Subcutaneous abdominal adipose tissue (tissue), 5 donors: ENCODE measurements around the gene HS6ST1.

Experiments
- H3K27ac ChIP-seq: one replicate; pipeline ENCODE4 v1.7.0; 2013; ENCODE audit warnings: low read depth, mild to moderate bottlenecking, inconsistent platforms, low read length, moderate library complexity
- H3K27me3 ChIP-seq, 5 donors: one replicate each; pipeline ENCODE4 v1.7.0; 2013; ENCODE audit warnings: low read length in 5 of 5, inconsistent platforms in 1 of 5; ENCODE audit not compliant: control insufficient read depth in 5 of 5, insufficient read depth in 4 of 5
- H3K36me3 ChIP-seq, 5 donors: one replicate each; pipeline ENCODE4 v1.7.0; 2013; ENCODE audit warnings: low read length in 5 of 5; ENCODE audit not compliant: control insufficient read depth in 5 of 5, insufficient read depth in 5 of 5
- H3K4me1 ChIP-seq, 5 donors: one replicate each; pipeline ENCODE4 v1.7.0; 2013; ENCODE audit warnings: low read length in 5 of 5, mild to moderate bottlenecking in 3 of 5, moderate library complexity in 1 of 5; ENCODE audit not compliant: control insufficient read depth in 5 of 5, insufficient read depth in 5 of 5
- H3K4me3 ChIP-seq, 5 donors: one replicate each; pipeline ENCODE4 v1.7.0; 2013; ENCODE audit warnings: low read length in 5 of 5, low read depth in 1 of 5
- H3K9ac ChIP-seq, 5 donors: one replicate each; pipeline ENCODE4 v1.7.0; 2013; ENCODE audit warnings: low read length in 5 of 5, mild to moderate bottlenecking in 4 of 5, moderate library complexity in 3 of 5
- H3K9me3 ChIP-seq, 5 donors: one replicate each; pipeline ENCODE4 v1.7.0; 2013; ENCODE audit warnings: low read length in 5 of 5; ENCODE audit not compliant: control insufficient read depth in 5 of 5
- donor health status: healthy.
- donor health status: healthy.
- donor health status: healthy.
- donor health status: healthy.
- donor health status: healthy.

Gene HS6ST1

GRCh38 chr2:128361376-128362131 lies 42.9 kb upstream of the HS6ST1 start:
- peaks cover 0 to 10% (median 0%) of the 10 kb centered on the region in 5 donors for H3K4me1 ChIP-seq
- no peaks in the 10 kb centered on the region for H3K36me3 ChIP-seq
- no peak overlapping the region for H3K4me3 ChIP-seq
- H3K27ac ChIP-seq = no peak overlapping the region
- H3K27me3 ChIP-seq = no peaks in the 10 kb centered on the region
- H3K9me3 ChIP-seq = no peaks in the 10 kb centered on the region
- H3K9ac ChIP-seq = no peak overlapping the region

GRCh38 chr2:128360711-128361110 lies 42.0 kb upstream of the HS6ST1 start:
- Histone ChIP-seq H3K9me3 (no peaks in the 10 kb centered on the region), H3K9ac (no peak overlapping the region), H3K27me3 (no peaks in the 10 kb centered on the region), H3K27ac (no peak overlapping the region), H3K4me1 (peaks cover 0 to 10% (median 0%) of the 10 kb centered on the region in 5 donors), H3K36me3 (no peaks in the 10 kb centered on the region), H3K4me3 (no peak overlapping the region)

DNA sequence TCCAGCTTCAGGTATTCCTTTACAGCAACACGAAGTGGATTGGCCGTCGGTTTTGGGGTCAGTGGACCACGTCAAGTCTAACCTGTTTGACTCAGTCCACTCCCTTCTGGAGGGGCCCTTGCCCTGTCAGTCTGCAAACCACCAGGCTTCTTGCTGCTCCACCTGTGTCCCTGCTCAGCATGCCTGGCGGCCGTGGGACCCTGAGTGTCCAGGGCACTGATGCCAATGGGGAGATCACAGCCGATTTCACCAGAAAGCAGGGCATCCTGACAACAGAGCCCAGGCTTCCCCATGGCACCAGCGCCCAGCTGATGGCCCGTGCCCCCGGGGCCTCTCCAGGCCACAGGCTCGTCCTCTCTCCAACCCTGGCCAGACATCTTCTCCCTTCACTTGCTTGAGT lies 41.2 kb upstream of the HS6ST1 start:
- H3K27me3 ChIP-seq = no peaks in the 10 kb centered on the region
- H3K36me3 ChIP-seq = no peaks in the 10 kb centered on the region
- no peaks in the 10 kb centered on the region for H3K9me3 ChIP-seq
- H3K9ac ChIP-seq = no peak overlapping the region
- no peak overlapping the region for H3K4me3 ChIP-seq
- no peak overlapping the region for H3K27ac ChIP-seq
- peaks cover 0 to 10% (median 0%) of the 10 kb centered on the region in 5 donors for H3K4me1 ChIP-seq

DNA sequence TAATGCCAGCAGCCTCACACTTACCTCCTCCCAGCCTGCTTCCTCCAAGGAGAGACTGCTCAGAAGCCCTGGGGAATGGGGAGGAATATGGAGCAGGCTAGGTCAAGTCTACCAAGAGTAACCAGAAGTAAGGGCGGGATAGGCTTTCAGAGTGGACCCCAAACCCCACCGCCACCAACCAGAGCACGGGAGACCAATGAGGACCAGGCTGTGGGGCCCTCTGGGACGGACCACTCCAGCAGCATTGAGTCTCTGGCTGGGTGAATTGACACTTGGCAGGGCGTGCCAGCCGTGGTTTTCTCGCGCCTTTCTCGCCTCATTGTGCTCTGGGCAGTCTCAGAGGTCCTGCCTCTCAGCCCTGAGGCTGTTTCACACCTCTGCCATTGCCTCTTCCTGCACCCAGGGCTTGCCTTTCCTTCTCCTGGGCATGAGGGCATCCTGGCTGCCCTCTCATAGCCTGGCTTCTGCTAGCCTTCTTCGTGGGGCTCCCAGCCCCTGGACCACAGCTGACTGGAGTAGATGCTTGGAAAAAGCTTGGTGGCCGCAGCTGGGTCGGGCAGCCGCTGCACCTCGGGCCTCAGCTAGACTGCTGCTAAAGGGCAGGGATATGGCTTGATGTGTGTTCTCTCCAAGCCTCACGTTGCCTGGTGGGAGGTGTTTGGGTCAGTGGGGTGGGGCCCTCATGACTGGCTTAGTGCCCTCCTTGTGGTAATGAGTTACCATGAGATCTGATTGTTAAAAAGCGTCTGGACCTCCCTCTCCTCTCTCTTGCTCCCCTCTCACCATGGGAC lies 40.5 kb upstream of the HS6ST1 start:
- H3K27ac ChIP-seq = no peak overlapping the region
- no peak overlapping the region for H3K4me3 ChIP-seq
- H3K27me3 ChIP-seq = no peaks in the 10 kb centered on the region
- H3K9me3 ChIP-seq = no peaks in the 10 kb centered on the region
- H3K4me1 ChIP-seq = peaks cover 0 to 10% (median 0%) of the 10 kb centered on the region in 5 donors
- H3K9ac ChIP-seq = no peak overlapping the region
- H3K36me3 ChIP-seq = no peaks in the 10 kb centered on the region

- no peaks in the 10 kb centered on the region for H3K27me3 ChIP-seq
- H3K4me1 ChIP-seq = peaks cover 0 to 5% (median 0%) of the 10 kb centered on the region in 5 donors
- H3K4me3 ChIP-seq = no peak overlapping the region
- H3K9me3 ChIP-seq = no peaks in the 10 kb centered on the region
- H3K9ac ChIP-seq = no peak overlapping the region
- no peaks in the 10 kb centered on the region for H3K36me3 ChIP-seq
- H3K27ac ChIP-seq = no peak overlapping the region
Measured at GRCh38 chr2:128357506-128358370, 39.1 kb upstream of the HS6ST1 start.

DNA sequence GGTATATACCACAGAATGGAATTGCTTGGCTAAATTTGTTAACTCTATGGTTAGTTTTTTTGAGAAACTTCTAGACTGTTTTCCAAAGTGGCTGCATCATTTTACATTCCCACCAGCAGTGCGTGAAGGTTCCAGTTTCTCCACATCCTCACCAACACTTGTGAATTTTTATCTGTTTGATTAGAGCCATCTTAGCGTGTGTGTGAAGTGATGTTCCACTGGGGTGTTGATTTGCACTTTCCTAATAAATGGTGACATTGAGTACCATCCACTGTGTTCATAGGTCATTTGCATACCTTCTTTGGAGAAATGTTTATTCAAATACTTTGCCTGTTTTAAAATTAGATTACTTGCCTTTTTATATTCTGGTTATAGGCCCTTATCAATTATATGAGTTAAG lies 37.5 kb upstream of the HS6ST1 start:
- H3K36me3 ChIP-seq = no peaks in the 10 kb centered on the region
- no peaks in the 10 kb centered on the region for H3K27me3 ChIP-seq
- H3K9ac ChIP-seq = no peak overlapping the region
- H3K27ac ChIP-seq = no peak overlapping the region
- no peaks in the 10 kb centered on the region for H3K4me1 ChIP-seq
- H3K4me3 ChIP-seq = no peak overlapping the region
- peaks cover 0 to 8% (median 6%) of the 10 kb centered on the region in 5 donors for H3K9me3 ChIP-seq

- Histone ChIP-seq H3K9me3 (peaks cover 0 to 8% (median 6%) of the 10 kb centered on the region in 5 donors), H3K27ac (no peak overlapping the region), H3K9ac (no peak overlapping the region), H3K4me1 (no peaks in the 10 kb centered on the region), H3K36me3 (no peaks in the 10 kb centered on the region), H3K27me3 (no peaks in the 10 kb centered on the region), H3K4me3 (no peak overlapping the region)
Measured at GRCh38 chr2:128354726-128355470, 36.2 kb upstream of the HS6ST1 start.

DNA sequence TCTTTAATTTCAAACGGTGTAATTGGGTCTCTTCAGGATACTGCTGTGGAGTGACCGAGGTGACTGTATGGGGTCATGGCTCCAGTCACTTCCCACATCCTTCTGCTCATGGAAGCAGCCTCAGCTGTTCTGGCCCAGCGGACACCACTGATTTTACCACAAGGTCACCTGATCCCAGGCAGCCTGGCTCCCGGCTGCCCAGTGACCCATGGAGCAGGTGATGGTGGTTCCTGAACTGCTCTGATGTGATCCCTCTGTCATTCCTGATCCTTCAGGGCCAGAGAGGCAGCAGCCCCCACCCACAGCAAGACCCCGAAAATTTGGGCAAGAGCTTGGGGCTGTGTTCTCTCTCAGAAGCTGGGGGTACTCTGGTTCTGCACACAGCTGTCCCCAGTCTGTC lies 35.5 kb upstream of the HS6ST1 start:
- Histone ChIP-seq H3K36me3 (no peaks in the 10 kb centered on the region), H3K27ac (no peak overlapping the region), H3K4me1 (no peaks in the 10 kb centered on the region), H3K4me3 (no peak overlapping the region), H3K9ac (no peak overlapping the region), H3K27me3 (no peaks in the 10 kb centered on the region), H3K9me3 (peaks cover 0 to 8% (median 6%) of the 10 kb centered on the region in 5 donors)

DNA sequence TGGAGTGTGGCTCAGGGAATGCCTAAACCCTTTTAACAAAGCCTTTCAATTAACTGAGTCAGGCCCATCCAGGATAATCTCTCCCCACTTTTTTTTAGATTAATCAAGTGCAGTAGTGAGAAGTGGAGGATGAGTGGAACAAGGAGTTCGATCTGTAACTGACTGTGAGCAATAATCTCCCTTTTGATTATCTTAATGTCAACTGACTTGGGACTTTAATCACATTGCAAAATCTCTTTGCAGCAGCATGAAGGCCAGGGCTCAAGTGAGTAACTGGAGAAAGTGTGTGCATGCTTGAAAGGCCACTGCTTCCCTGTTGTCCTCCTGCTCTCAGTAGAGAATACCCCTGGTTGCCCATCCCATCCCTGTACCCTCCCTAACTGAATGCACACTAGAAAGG lies 32.1 kb upstream of the HS6ST1 start:
- peaks cover 0 to 8% (median 6%) of the 10 kb centered on the region in 5 donors for H3K9me3 ChIP-seq
- H3K36me3 ChIP-seq = no peaks in the 10 kb centered on the region
- H3K4me3 ChIP-seq = no peak overlapping the region
- H3K4me1 ChIP-seq = peaks cover 4 to 17% (median 15%) of the 10 kb centered on the region in 5 donors
- no peaks in the 10 kb centered on the region for H3K27me3 ChIP-seq
- no peak overlapping the region for H3K27ac ChIP-seq
- no peak overlapping the region for H3K9ac ChIP-seq
